Suprapubic skin (tissue), 4 donors: ENCODE results near the gene UNC93A. TPM values are rescaled to one million over a fixed set of nuclear protein-coding genes. Genes with fewer than 3 reads are reported as not detected.

Experiments
- DNase-seq, 2 donors: peaks; one replicate each; pipeline ENCODE4 v3.0.0-alpha.2; 2019; ENCODE audit warnings: low spot score in 2 of 2
- H3K27ac ChIP-seq: fragments of 200-600 bp; sonication (generic); one replicate; pipeline ENCODE4 v1.5.1; 2019
- H3K27me3 ChIP-seq: fragments of 200-600 bp; sonication (generic); one replicate; pipeline ENCODE4 v1.5.1; 2019
- H3K36me3 ChIP-seq: fragments of 200-600 bp; sonication (generic); one replicate; pipeline ENCODE4 v1.5.1; 2019
- H3K4me1 ChIP-seq: fragments of 200-600 bp; sonication (generic); one replicate; pipeline ENCODE4 v1.5.1; 2019
- H3K4me3 ChIP-seq: fragments of 200-600 bp; sonication (generic); one replicate; pipeline ENCODE4 v1.5.1; 2019; ENCODE audit warnings: mild to moderate bottlenecking
- H3K9me3 ChIP-seq: fragments of 200-600 bp; sonication (generic); one replicate; pipeline ENCODE4 v1.5.1; 2019
- EP300 ChIP-seq: sonication (generic); formaldehyde crosslinking; IDR thresholded peaks from one replicate; pipeline ENCODE4 v1.6.1; 2017; ENCODE audit warnings: antibody characterized with exemption
- POLR2A ChIP-seq, 2 donors: fragments of 450-650 bp; IDR thresholded peaks; one replicate each; pipeline ENCODE4 v1.6.1; 2017; ENCODE audit warnings: antibody characterized with exemption in 2 of 2, mild to moderate bottlenecking in 2 of 2, moderate library complexity in 2 of 2
- POLR2AphosphoS5 ChIP-seq, 3 donors: sonication (generic); formaldehyde crosslinking; IDR thresholded peaks; one replicate each; pipeline ENCODE4 v1.6.1; 2017; ENCODE audit warnings: antibody characterized with exemption in 3 of 3
- WGBS: methylation state at CpG from one replicate; pipeline ENCODE4 v1.1.5; 2018; 5-methylcytosine and 5-hydroxymethylcytosine counted together
- total RNA-seq, 4 donors: library from RNA; depleted of rRNA; stranded (reverse); fragments of >200 nt; gene quantifications; one replicate each; pipeline ENCODE4 v1.1.0, GENCODE V29; 2016
- TF ChIP-seq, protein P1 (sequence below), 2 donors: fragments of 200-600 bp in 1 of 2; fragments of 450-650 bp in 1 of 2; sonication (generic) in 1 of 2; IDR thresholded peaks; one replicate each; pipeline ENCODE4 v1.5.1; 2016 to 2019; ENCODE audit warnings: antibody characterized with exemption in 2 of 2, mild to moderate bottlenecking in 1 of 2, moderate library complexity in 1 of 2

The UNC93A gene
- total RNA-seq, 4 donors from 2014 or later, result 16.1 to 41.7 (median 30.2) TPM

DNA sequence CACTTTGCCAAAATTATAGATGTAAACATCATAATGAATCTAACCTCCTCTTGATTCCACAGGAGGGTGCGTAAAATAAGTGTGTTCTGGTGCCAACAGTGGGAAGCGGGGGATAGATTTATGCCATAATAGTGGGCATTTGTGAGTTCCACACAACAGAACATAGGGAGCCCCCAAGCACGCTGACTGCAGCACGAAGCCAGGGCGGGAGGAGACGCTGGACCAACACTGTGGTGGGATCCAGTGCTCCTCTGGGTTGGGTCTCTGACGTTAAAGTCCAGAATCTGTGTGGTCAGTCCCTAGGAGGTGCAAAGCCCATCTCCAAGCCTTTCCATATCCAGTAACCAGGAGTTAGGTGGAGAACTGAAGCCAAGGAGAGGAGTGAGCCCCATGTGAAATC lies 32.0 kb downstream of the UNC93A start:
- no peaks in the 10 kb centered on the region for H3K9me3 ChIP-seq
- H3K27me3 ChIP-seq, result peaks cover 8% of the 10 kb centered on the region
- no peak overlapping the region for H3K4me3 ChIP-seq
- no peak for TF ChIP-seq POLR2AphosphoS5 (IDR thresholded peaks at IDR 0.05)
- TF ChIP-seq, protein P1, sequence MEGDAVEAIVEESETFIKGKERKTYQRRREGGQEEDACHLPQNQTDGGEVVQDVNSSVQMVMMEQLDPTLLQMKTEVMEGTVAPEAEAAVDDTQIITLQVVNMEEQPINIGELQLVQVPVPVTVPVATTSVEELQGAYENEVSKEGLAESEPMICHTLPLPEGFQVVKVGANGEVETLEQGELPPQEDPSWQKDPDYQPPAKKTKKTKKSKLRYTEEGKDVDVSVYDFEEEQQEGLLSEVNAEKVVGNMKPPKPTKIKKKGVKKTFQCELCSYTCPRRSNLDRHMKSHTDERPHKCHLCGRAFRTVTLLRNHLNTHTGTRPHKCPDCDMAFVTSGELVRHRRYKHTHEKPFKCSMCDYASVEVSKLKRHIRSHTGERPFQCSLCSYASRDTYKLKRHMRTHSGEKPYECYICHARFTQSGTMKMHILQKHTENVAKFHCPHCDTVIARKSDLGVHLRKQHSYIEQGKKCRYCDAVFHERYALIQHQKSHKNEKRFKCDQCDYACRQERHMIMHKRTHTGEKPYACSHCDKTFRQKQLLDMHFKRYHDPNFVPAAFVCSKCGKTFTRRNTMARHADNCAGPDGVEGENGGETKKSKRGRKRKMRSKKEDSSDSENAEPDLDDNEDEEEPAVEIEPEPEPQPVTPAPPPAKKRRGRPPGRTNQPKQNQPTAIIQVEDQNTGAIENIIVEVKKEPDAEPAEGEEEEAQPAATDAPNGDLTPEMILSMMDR (IDR thresholded peaks at IDR 0.05), result no peak
- TF ChIP-seq EP300, result no peak
- TF ChIP-seq POLR2A (IDR thresholded peaks at IDR 0.05), result no peak
- DNase-seq, result peak in 1 of 2 donors; percentile 50
- no peaks in the 10 kb centered on the region for H3K36me3 ChIP-seq
- H3K27ac ChIP-seq, result no peak overlapping the region
- 79% methylated on average over 7 of the region's 7 CpGs for whole genome bisulfite sequencing
- H3K4me1 ChIP-seq, result no peaks in the 10 kb centered on the region

DNA sequence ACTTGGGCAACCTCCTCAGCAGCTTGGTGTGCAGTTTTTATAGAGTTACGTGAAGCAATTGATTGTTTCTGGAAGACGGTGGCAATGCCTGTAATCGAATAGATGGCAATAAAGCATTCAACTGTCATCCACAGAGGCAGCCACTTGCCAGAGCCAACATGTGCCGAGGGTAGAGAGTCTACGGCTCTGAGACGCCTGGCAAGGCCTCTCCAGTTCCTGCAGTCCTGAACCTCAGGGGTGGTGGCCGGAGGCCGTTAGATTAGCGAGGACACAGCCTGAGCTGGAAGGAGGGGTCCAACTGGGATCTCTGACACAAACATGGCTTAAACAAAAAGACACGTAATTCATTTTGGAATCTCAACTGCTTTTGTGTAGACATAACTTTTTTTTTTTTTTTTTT lies 33.0 kb downstream of the UNC93A start:
- WGBS, result 82% methylated on average over 10 of the region's 10 CpGs
- no peak overlapping the region for H3K27ac ChIP-seq
- H3K27me3 ChIP-seq, result peaks cover 14% of the 10 kb centered on the region
- DNase-seq, result peak in 1 of 2 donors; percentile 64
- no peaks in the 10 kb centered on the region for H3K4me1 ChIP-seq
- TF ChIP-seq POLR2AphosphoS5 (IDR thresholded peaks at IDR 0.05) (no peak), EP300 (no peak)
- H3K36me3 ChIP-seq, result no peaks in the 10 kb centered on the region
- H3K4me3 ChIP-seq, result no peak overlapping the region
- no peaks in the 10 kb centered on the region for H3K9me3 ChIP-seq

DNA sequence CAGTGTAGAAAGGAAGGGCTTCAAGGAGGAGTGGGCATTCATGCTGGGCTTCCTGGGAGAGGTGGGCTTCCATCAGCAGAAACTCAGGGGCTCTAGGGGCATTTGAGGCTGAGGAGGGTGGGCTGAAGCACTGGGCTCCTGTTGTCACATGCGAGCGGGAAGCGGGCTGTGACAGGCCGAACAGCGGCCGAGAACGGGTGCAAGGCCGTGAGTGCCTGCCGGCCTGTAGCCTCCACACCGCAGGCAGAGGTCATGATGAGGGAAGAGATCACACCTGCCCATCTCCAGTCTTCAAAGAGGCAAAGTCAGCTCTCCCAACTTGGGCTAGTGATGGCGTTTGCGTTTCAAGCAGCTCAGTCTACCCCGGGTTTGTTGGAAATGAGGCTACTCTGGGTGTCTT lies 34.7 kb downstream of the UNC93A start:
- no peak overlapping the region for H3K4me3 ChIP-seq
- H3K36me3 ChIP-seq, result no peaks in the 10 kb centered on the region
- no peak for TF ChIP-seq EP300
- H3K27ac ChIP-seq, result no peak overlapping the region
- 96% methylated on average over 13 of the region's 13 CpGs for WGBS
- no peaks in the 10 kb centered on the region for H3K9me3 ChIP-seq
- peak in 1 of 2 donors; percentile 35 for DNase-seq
- no peaks in the 10 kb centered on the region for H3K4me1 ChIP-seq
- peaks cover 16% of the 10 kb centered on the region for H3K27me3 ChIP-seq

DNA sequence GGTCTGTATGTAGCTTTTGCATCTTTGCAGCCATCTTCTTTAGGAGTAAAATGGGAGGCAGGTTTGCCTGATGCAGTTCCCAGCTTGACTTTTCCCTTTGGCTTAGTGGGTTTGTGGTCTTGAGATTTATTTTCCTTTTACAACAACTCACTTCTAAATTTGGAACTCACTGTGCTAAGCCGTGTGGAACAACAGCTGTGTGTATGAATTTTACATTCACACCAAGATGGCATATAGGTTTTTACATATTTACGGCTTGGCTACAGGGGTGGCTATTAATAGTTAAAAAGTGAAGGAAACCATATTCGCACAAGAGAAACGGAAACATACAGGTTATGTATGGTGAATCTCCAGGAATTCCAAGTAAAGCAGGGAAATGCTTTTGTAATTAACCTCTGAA lies 36.3 kb downstream of the UNC93A start:
- no peaks in the 10 kb centered on the region for H3K4me1 ChIP-seq
- no peak for DNase-seq
- H3K27me3 ChIP-seq, result peaks cover 18% of the 10 kb centered on the region
- no peaks in the 10 kb centered on the region for H3K36me3 ChIP-seq
- H3K9me3 ChIP-seq, result no peaks in the 10 kb centered on the region
- TF ChIP-seq EP300 (no peak), POLR2A (IDR thresholded peaks at IDR 0.05) (no peak), POLR2AphosphoS5 (IDR thresholded peaks at IDR 0.05) (no peak)
- TF ChIP-seq, protein P1 (IDR thresholded peaks at IDR 0.05), result no peak
- H3K4me3 ChIP-seq, result no peak overlapping the region
- WGBS, result 52% methylated on average over 4 of the region's 4 CpGs
- no peak overlapping the region for H3K27ac ChIP-seq

DNA sequence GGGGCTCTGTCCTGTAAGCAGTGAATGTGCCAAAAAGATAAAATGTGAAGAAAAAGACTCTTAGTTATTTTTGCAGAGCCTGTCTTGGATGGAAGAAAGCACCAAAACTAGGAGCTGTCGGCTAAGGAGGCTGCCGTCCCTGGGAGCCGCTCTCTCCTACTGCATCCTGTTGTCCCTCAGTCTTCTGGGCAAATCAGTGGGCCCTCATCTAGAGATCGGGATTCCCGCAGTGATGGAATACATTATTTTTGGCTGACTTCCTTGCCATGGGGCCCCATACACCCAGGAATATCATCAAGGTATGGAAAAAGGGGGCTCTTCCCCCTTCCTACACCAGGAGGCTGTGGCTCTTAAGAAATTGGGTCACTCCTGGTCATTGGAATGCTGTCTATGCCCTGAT lies 37.0 kb downstream of the UNC93A start:
- Histone ChIP-seq H3K4me1 (no peaks in the 10 kb centered on the region), H3K9me3 (no peaks in the 10 kb centered on the region), H3K27ac (no peak overlapping the region), H3K36me3 (no peaks in the 10 kb centered on the region), H3K4me3 (no peak overlapping the region), H3K27me3 (peaks cover 18% of the 10 kb centered on the region)
- TF ChIP-seq EP300 (no peak), POLR2A (IDR thresholded peaks at IDR 0.05) (no peak), POLR2AphosphoS5 (IDR thresholded peaks at IDR 0.05) (no peak)
- TF ChIP-seq, protein P1 (IDR thresholded peaks at IDR 0.05), result no peak
- no peak for DNase-seq
- WGBS, result 96% methylated on average over 5 of the region's 5 CpGs

DNA sequence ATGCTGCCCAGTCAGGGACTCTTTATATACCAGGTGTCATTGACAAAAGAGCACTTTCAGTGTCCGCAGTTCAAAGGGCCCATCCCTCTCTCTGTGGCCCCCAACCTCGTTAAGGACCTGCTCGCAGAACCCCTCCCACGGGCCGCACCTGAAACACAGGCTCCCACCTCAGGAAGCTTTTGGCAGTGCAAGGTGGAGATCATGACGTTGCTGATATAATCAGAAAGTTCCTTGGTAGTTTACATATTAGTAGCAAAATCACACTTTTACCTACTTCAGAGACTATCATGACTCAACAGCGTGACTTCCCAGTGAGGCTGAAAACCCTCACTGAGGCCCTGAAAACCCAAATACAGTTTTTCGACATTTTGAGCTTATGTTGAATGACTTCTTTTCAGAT lies 37.9 kb downstream of the UNC93A start:
- no peaks in the 10 kb centered on the region for H3K9me3 ChIP-seq
- no peaks in the 10 kb centered on the region for H3K36me3 ChIP-seq
- no peak overlapping the region for H3K4me3 ChIP-seq
- TF ChIP-seq, protein P1 (IDR thresholded peaks at IDR 0.05), result no peak
- no peak for TF ChIP-seq POLR2A (IDR thresholded peaks at IDR 0.05)
- TF ChIP-seq EP300, result no peak
- TF ChIP-seq POLR2AphosphoS5 (IDR thresholded peaks at IDR 0.05), result no peak
- DNase-seq, result no peak
- peaks cover 18% of the 10 kb centered on the region for H3K27me3 ChIP-seq
- WGBS, result 76% methylated on average over 8 of the region's 8 CpGs
- no peak overlapping the region for H3K27ac ChIP-seq
- no peaks in the 10 kb centered on the region for H3K4me1 ChIP-seq
